Fibroblast of gingiva (primary cell): ENCODE results near the gene H2AZ2.

Experiments
- DNase-seq: peaks from one replicate; pipeline ENCODE4 v3.0.0-alpha.2; 2011; ENCODE audit warnings: low read depth

H2AZ2 gene

DNA sequence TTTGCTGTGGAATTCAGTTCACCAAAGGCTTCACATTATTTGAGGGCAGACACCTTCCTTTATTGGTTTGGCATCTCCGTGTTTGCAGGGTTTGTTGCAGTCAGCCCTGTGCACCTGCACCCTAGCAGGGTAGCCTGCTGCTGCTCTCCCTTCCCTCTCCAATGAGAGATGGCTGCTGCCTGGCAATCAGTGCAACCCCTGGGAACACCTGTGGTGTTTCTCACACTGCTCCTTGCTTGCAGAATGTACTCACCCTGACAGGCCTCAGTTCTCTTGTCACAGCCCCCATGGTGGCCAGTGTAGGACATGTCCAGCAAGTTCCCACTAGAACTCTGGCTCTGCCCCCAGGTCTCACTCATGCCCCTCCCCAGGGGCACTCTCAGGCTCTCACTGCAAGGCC lies 63.5 kb downstream of the H2AZ2 start:
- no peak for DNase-seq

DNA sequence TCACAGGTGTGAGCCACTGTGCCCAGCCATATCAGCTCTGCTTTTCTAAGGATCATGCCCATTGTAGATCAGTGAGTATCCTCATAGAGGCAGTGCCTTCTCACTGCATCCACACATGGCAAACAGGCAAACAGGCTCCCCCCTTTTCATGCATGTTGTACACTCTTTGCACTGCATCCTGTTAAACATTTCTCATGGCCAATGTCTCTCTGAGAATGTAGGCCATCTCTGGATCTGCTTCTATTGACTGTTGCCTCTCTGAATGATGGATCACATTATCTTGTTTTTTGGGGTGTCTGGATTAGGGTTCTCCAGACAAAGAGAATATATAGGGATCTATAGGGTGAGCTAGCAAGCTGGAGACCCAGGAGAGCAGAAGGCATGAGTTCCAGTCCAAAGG lies 64.5 kb downstream of the H2AZ2 start:
- no peak for DNase-seq

DNA sequence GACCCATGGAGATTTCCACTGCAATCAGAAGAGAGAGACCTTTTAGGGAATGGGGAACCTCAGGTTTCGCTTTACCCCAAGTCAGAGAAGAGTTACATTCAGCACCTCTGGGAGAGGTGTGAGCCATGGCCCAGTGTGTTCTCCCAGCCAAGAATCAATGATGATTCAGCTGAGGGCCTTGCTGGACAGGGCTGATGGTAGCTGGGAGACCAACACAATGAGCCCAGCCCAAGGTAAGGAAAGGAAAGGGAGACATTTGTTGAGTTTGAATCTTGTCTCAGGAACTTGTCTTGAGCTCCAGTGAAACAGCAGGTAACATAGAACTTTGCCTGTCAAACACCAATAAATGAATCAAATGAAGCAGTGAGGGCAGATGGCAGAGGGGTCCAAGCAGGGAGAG lies 65.4 kb downstream of the H2AZ2 start:
- DNase-seq = no peak
